WTC11 (cell line): ENCODE measurements around the gene IRF8. TPM values are rescaled to one million over a fixed set of nuclear protein-coding genes. Genes with fewer than 3 reads are reported as not detected.

Experiments
- ATAC-seq: fragments of 200-7000 bp; cut with Tn5 transposase; 2 replicates; pipeline ENCODE4 v1.10.0; 2021; ENCODE audit warnings: mild to moderate bottlenecking, moderate library complexity
- CTCF ChIA-PET: fragments of 300-600 bp; sonication (Branson Sonifier 250); formaldehyde crosslinking; loops from one replicate; lab custom pipeline; 2021; ENCODE audit warnings: antibody characterized with exemption; lab: Charles Lee
- POLR2A ChIA-PET: fragments of 350-600 bp; sonication (Branson Sonifier 250); formaldehyde crosslinking; loops from one replicate; lab custom pipeline; 2021; ENCODE audit warnings: antibody characterized with exemption; lab: Charles Lee
- DNase-seq: peaks from one replicate; pipeline ENCODE4 v3.0.0; 2021; ENCODE audit warnings: low spot score
- H3K27ac Mint-ChIP-seq: 2 replicates; pipeline ENCODE4 v1.8.0; 2021; ENCODE audit warnings: mixed read lengths
- H3K27me3 Mint-ChIP-seq: 2 replicates; pipeline ENCODE4 v1.8.0; 2021; ENCODE audit warnings: low read depth, mild to moderate bottlenecking, moderate library complexity, mixed read lengths
- H3K36me3 Mint-ChIP-seq: 2 replicates; pipeline ENCODE4 v1.8.0; 2021; ENCODE audit warnings: mixed read lengths
- H3K4me1 Mint-ChIP-seq: 2 replicates; pipeline ENCODE4 v1.8.0; 2022; ENCODE audit warnings: mixed read lengths
- H3K4me3 Mint-ChIP-seq: 2 replicates; pipeline ENCODE4 v1.8.0; 2021; ENCODE audit warnings: mild to moderate bottlenecking, moderate library complexity, mixed read lengths
- H3K9me3 Mint-ChIP-seq: 2 replicates; pipeline ENCODE4 v1.8.0; 2021; ENCODE audit warnings: mixed read lengths
- ATF6 ChIP-seq: sonication (generic); formaldehyde crosslinking; IDR thresholded peaks from 2 replicates; pipeline ENCODE4 v1.8.1; 2023; ENCODE audit warnings: mild to moderate bottlenecking, missing genetic modification reagents
- CTCF ChIP-seq: fragments of 200-600 bp; IDR thresholded peaks from 2 replicates; pipeline ENCODE4 v1.8.0; 2022; ENCODE audit warnings: antibody characterized with exemption
- E2F4 ChIP-seq: sonication (generic); formaldehyde crosslinking; IDR thresholded peaks from 2 replicates; pipeline ENCODE4 v1.8.1; 2022; ENCODE audit warnings: low read depth, mild to moderate bottlenecking, moderate library complexity, missing genetic modification reagents, borderline replicate concordance
- FOXJ3 ChIP-seq: sonication (generic); formaldehyde crosslinking; IDR thresholded peaks from 2 replicates; pipeline ENCODE4 v1.9.0; 2021; ENCODE audit warnings: missing genetic modification reagents, mild to moderate bottlenecking, borderline replicate concordance
- FOXK1 ChIP-seq: sonication (generic); formaldehyde crosslinking; IDR thresholded peaks from 2 replicates; pipeline ENCODE4 v1.8.0; 2022; ENCODE audit warnings: mild to moderate bottlenecking, moderate library complexity, missing genetic modification reagents
- GTF2I ChIP-seq: fragments of 250-450 bp; sonication (Bioruptor Pico); conservative IDR thresholded peaks from 2 replicates; pipeline ENCODE4 v1.4.0; 2021; ENCODE audit warnings: mild to moderate bottlenecking
- JAZF1 ChIP-seq: fragments of 250-450 bp; sonication (Bioruptor Pico); IDR thresholded peaks from 2 replicates; pipeline ENCODE4 v1.9.0; 2021; ENCODE audit warnings: moderate library complexity, mild to moderate bottlenecking, inconsistent platforms
- MYBL2 ChIP-seq: sonication (generic); formaldehyde crosslinking; IDR thresholded peaks from 2 replicates; pipeline ENCODE4 v1.8.1; 2023; ENCODE audit warnings: mild to moderate bottlenecking, moderate library complexity, missing genetic modification reagents
- NFYB ChIP-seq: sonication (generic); formaldehyde crosslinking; conservative IDR thresholded peaks from 2 replicates; pipeline ENCODE4 v1.8.0; 2022; ENCODE audit warnings: low read depth, missing genetic modification reagents
- OVOL2 ChIP-seq: fragments of 250-450 bp; sonication (Bioruptor Pico); IDR thresholded peaks from 2 replicates; pipeline ENCODE4 v1.9.0; 2021; ENCODE audit warnings: mild to moderate bottlenecking, borderline replicate concordance
- STAT6 ChIP-seq: sonication (generic); formaldehyde crosslinking; conservative IDR thresholded peaks from 2 replicates; pipeline ENCODE4 v1.8.1; 2023; ENCODE audit warnings: mild to moderate bottlenecking, low read depth, missing genetic modification reagents, moderate library complexity
- ZNF138 ChIP-seq: sonication (generic); formaldehyde crosslinking; conservative IDR thresholded peaks from 2 replicates; pipeline ENCODE4 v1.8.1; 2022; ENCODE audit warnings: mild to moderate bottlenecking, moderate library complexity, missing genetic modification reagents
- ZNF281 ChIP-seq: sonication (generic); formaldehyde crosslinking; IDR thresholded peaks from 2 replicates; pipeline ENCODE4 v1.8.0; 2023; ENCODE audit warnings: mild to moderate bottlenecking, missing genetic modification reagents
- ZNF532 ChIP-seq: fragments of 250-450 bp; sonication (Bioruptor Pico); IDR thresholded peaks from 2 replicates; pipeline ENCODE4 v1.9.0; 2021; ENCODE audit warnings: mild to moderate bottlenecking, borderline replicate concordance
- total RNA-seq: library from RNA; stranded (reverse); gene quantifications from 3 replicates; pipeline ENCODE4 v1.2.3, GENCODE V29; 2021

Gene IRF8
- total RNA-seq, 1 experiment from 2014 or later = 1.1 TPM

GRCh38 chr16:85883813-85884212 is 15.1 kb upstream of the IRF8 start (continued):
- no peak for TF ChIP-seq ATF6 (CRISPR knock-in tag)
- no peak for TF ChIP-seq NFYB (CRISPR knock-in tag)

- CTCF ChIA-PET = interaction anchor here (0.8 kb wide), 1 partner anchor 66 kb away, joined by 3 read pairs; no protein-coding TSS in a partner anchor
These were observed 14.0 kb upstream of the IRF8 start for GRCh38 chr16:85884808-85885463.

More at GRCh38 chr16:85884808-85885463, 14.0 kb upstream of the IRF8 start:
- DNase-seq (no peak), ATAC-seq (no peak)
- no peaks in the 10 kb centered on the region for H3K36me3 Mint-ChIP-seq
- H3K4me1 Mint-ChIP-seq = no peaks in the 10 kb centered on the region
- H3K9me3 Mint-ChIP-seq = no peaks in the 10 kb centered on the region
- no peak overlapping the region for H3K4me3 Mint-ChIP-seq
- TF ChIP-seq FOXK1 (CRISPR knock-in tag) (no peak), ZNF532 (CRISPR knock-in tag) (no peak), OVOL2 (CRISPR knock-in tag) (no peak), JAZF1 (CRISPR knock-in tag) (no peak), E2F4 (CRISPR knock-in tag) (no peak), FOXJ3 (CRISPR knock-in tag) (no peak), ZNF138 (CRISPR knock-in tag) (no peak), MYBL2 (CRISPR knock-in tag) (no peak), STAT6 (no peak), GTF2I (no peak), ZNF281 (CRISPR knock-in tag) (no peak), CTCF (no peak)
- peaks cover 17% of the 10 kb centered on the region for H3K27me3 Mint-ChIP-seq
- POLR2A ChIA-PET = no interaction called here
- H3K27ac Mint-ChIP-seq = no peak overlapping the region
